Measurements from ENCODE around the gene PHACTR1.

PHACTR1 gene

DNA sequence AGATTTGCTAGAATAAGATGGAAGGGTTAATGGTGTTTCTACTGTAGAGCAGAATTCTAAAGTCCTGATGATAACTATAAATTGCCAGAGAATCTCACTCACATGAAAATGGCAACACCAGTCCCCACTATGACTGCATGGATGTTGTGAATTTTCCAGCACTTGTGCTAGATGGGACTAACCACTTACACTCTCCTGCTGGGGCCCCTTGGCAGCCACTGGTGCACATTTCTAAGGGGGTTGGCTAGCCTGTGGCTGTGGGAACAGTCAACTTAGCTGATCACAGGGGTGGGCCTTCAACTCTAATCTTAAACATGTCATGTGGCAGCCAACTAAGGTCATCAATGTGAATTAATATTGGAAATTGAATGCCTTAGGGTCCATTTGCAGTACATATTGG lies 271.2 kb downstream of the PHACTR1 start:
- Histone ChIP-seq H3K9ac (ENCODE audit: low read depth in 1 of 2, low read length in 2 of 2) (no peak overlapping the region), H3K27ac (ENCODE audit: low read depth in 2 of 2, low read length in 2 of 2) (no peak overlapping the region), H3K9me3 (ENCODE audit: control insufficient read depth in 2 of 2, low read length in 2 of 2) (no peaks in the 10 kb centered on the region), H3K4me1 (ENCODE audit: control insufficient read depth in 2 of 2, insufficient read depth in 2 of 2, low read length in 2 of 2) (no peaks in the 10 kb centered on the region), H3K36me3 (ENCODE audit: control insufficient read depth in 2 of 2, insufficient read depth in 2 of 2, low read length in 2 of 2) (no peaks in the 10 kb centered on the region), H3K27me3 (ENCODE audit: control insufficient read depth in 2 of 2, insufficient read depth in 2 of 2, low read length in 2 of 2) (no peaks in the 10 kb centered on the region), H3K4me3 (ENCODE audit: low read length in 2 of 2) (no peak overlapping the region)

DNA sequence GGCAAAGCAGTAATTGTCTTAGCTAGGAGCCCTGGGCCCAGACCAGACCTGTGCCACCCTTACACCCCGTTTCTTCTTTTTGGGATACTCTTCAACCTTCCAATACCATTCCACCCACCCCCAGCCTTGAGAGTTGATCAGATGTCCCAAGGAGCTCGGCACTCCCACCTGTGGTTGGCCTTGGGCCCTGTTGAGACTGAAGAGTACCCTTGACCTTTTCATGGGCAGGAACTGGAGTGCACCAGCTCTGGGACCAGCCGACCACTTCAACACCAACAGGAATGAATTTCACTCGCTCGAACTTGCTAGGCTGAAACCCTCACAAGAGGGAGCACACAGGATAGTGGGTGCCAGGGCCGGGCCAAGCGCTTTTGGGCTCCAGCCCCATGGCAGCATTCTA lies 273.6 kb downstream of the PHACTR1 start:
- Histone ChIP-seq H3K36me3 (ENCODE audit: control insufficient read depth in 2 of 2, insufficient read depth in 2 of 2, low read length in 2 of 2) (no peaks in the 10 kb centered on the region), H3K4me3 (ENCODE audit: low read length in 2 of 2) (no peak overlapping the region), H3K27me3 (ENCODE audit: control insufficient read depth in 2 of 2, insufficient read depth in 2 of 2, low read length in 2 of 2) (no peaks in the 10 kb centered on the region), H3K9me3 (ENCODE audit: control insufficient read depth in 2 of 2, low read length in 2 of 2) (no peaks in the 10 kb centered on the region), H3K4me1 (ENCODE audit: control insufficient read depth in 2 of 2, insufficient read depth in 2 of 2, low read length in 2 of 2) (no peaks in the 10 kb centered on the region), H3K9ac (ENCODE audit: low read depth in 1 of 2, low read length in 2 of 2) (no peak overlapping the region), H3K27ac (ENCODE audit: low read depth in 2 of 2, low read length in 2 of 2) (no peak overlapping the region)

DNA sequence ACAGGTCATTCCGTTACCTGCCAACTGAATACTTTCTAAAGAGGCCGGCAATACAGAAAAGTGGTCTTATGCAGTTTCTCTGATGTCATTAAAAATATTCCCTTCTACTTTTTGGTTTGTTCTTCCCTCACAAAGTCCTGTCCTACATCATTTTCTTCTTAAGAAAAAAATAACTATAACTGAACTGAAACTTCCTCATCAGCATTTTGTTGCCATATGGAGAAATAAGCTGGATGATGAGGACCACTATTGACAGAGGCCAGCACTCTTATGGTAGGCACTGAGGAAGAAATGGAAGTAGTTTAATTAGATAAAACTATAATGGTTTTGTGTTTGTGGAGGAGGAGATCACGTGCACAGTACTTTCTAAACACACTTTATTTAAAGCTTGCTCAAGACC lies 274.9 kb downstream of the PHACTR1 start:
- no peaks in the 10 kb centered on the region for H3K36me3 ChIP-seq (ENCODE audit: control insufficient read depth in 2 of 2, insufficient read depth in 2 of 2, low read length in 2 of 2)
- no peaks in the 10 kb centered on the region for H3K27me3 ChIP-seq (ENCODE audit: control insufficient read depth in 2 of 2, insufficient read depth in 2 of 2, low read length in 2 of 2)
- no peak overlapping the region for H3K9ac ChIP-seq (ENCODE audit: low read depth in 1 of 2, low read length in 2 of 2)
- H3K4me1 ChIP-seq (ENCODE audit: control insufficient read depth in 2 of 2, insufficient read depth in 2 of 2, low read length in 2 of 2), result no peaks in the 10 kb centered on the region
- no peaks in the 10 kb centered on the region for H3K9me3 ChIP-seq (ENCODE audit: control insufficient read depth in 2 of 2, low read length in 2 of 2)
- no peak overlapping the region for H3K27ac ChIP-seq (ENCODE audit: low read depth in 2 of 2, low read length in 2 of 2)
- H3K4me3 ChIP-seq (ENCODE audit: low read length in 2 of 2), result no peak overlapping the region

DNA sequence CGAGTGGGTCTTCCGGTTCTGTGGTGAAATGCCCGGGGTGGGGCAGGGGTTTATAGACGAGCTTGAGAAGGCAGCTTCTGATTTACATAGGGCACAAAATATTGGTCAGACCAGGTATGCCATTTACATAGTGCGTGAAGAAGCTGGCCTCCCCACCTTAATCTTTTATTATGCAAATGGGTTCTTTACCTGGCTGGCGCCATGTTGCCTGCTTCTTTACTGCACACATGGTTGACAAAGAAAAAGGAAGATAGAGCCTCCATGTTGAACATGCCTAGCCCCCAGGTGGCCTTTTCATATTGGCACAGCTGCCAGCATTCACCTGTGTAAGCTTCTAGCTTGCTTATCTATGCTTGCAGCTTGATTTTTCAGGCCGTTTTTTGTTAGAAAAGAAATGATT lies 276.2 kb downstream of the PHACTR1 start:
- Histone ChIP-seq H3K36me3 (ENCODE audit: control insufficient read depth in 2 of 2, insufficient read depth in 2 of 2, low read length in 2 of 2) (no peaks in the 10 kb centered on the region), H3K9ac (ENCODE audit: low read depth in 1 of 2, low read length in 2 of 2) (no peak overlapping the region), H3K27me3 (ENCODE audit: control insufficient read depth in 2 of 2, insufficient read depth in 2 of 2, low read length in 2 of 2) (no peaks in the 10 kb centered on the region), H3K9me3 (ENCODE audit: control insufficient read depth in 2 of 2, low read length in 2 of 2) (no peaks in the 10 kb centered on the region), H3K4me1 (ENCODE audit: control insufficient read depth in 2 of 2, insufficient read depth in 2 of 2, low read length in 2 of 2) (no peaks in the 10 kb centered on the region), H3K27ac (ENCODE audit: low read depth in 2 of 2, low read length in 2 of 2) (no peak overlapping the region), H3K4me3 (ENCODE audit: low read length in 2 of 2) (no peak overlapping the region)

DNA sequence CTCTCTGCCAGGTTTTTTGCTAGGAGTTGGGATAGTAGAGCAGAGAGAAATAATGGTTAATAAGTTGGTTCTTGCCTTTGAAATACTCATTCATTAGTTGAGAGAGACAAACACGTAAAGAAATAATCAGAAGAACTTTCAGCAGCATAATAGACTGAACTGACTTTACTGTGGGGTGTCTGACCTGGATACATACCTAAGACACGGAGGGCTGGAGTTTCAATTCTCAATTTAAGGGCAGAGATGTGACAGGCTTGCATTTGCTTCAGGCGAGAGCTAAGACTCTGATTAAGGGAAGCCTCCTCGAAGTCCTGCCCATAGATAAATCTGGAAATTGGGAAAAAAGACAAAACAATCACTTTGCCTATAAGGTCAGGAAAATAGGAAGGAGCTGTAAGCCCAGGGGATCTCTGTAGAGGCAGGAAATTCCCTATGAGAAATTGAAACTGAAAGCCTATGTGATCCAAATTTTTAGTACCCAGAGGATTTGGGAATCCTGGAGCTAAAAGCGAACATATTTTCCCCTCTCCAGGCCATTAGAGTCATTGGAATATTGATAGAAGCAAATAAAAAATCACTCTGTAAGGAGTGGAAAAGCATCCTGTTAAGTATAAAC lies 276.8 kb downstream of the PHACTR1 start:
- no peaks in the 10 kb centered on the region for H3K27me3 ChIP-seq (ENCODE audit: control insufficient read depth in 2 of 2, insufficient read depth in 2 of 2, low read length in 2 of 2)
- H3K27ac ChIP-seq (ENCODE audit: low read depth in 2 of 2, low read length in 2 of 2), result no peak overlapping the region
- no peaks in the 10 kb centered on the region for H3K36me3 ChIP-seq (ENCODE audit: control insufficient read depth in 2 of 2, insufficient read depth in 2 of 2, low read length in 2 of 2)
- no peaks in the 10 kb centered on the region for H3K4me1 ChIP-seq (ENCODE audit: control insufficient read depth in 2 of 2, insufficient read depth in 2 of 2, low read length in 2 of 2)
- H3K9ac ChIP-seq (ENCODE audit: low read depth in 1 of 2, low read length in 2 of 2), result no peak overlapping the region
- H3K9me3 ChIP-seq (ENCODE audit: control insufficient read depth in 2 of 2, low read length in 2 of 2), result no peaks in the 10 kb centered on the region
- no peak overlapping the region for H3K4me3 ChIP-seq (ENCODE audit: low read length in 2 of 2)

DNA sequence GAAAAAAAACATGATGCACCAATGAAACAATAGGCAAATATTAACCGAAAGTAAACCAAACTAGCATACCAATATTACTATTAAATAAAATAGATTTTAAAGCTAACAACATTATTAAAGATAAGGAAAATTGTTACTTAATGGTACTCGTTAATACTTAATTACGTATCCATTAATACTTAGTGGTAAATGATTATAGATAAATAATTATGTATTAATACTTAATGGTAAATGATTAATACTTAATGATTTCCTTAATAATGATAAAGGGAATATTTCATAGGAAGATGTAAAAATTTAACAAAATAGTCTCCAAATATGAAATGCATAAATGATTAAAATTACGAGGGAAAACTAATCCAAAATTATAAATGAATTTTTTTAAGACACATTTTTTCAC lies 278.9 kb downstream of the PHACTR1 start:
- Histone ChIP-seq H3K4me1 (ENCODE audit: control insufficient read depth in 2 of 2, insufficient read depth in 2 of 2, low read length in 2 of 2) (no peaks in the 10 kb centered on the region), H3K36me3 (ENCODE audit: control insufficient read depth in 2 of 2, insufficient read depth in 2 of 2, low read length in 2 of 2) (no peaks in the 10 kb centered on the region), H3K4me3 (ENCODE audit: low read length in 2 of 2) (no peak overlapping the region), H3K9ac (ENCODE audit: low read depth in 1 of 2, low read length in 2 of 2) (no peak overlapping the region), H3K9me3 (ENCODE audit: control insufficient read depth in 2 of 2, low read length in 2 of 2) (no peaks in the 10 kb centered on the region), H3K27ac (ENCODE audit: low read depth in 2 of 2, low read length in 2 of 2) (no peak overlapping the region), H3K27me3 (ENCODE audit: control insufficient read depth in 2 of 2, insufficient read depth in 2 of 2, low read length in 2 of 2) (no peaks in the 10 kb centered on the region)

DNA sequence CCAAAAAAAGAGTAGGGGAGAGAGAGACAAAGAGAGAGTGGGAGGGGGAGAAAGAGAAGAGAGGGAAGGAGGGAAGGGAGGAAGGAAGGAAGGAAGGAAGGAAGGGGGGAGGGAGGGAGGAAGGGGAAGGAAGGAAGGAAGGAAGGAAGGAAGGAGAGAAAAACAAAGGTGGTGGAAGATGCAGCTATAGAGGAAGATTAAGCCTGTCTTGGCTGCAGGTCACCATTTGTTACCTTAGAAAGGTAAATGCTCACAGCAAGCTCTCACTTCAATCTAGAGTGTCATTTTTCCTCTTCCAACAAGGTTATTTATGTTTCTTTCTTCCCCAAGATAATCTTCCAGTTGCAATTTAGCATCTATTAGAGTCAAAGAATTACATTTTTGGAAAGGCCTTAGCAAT lies 284.0 kb downstream of the PHACTR1 start:
- H3K27me3 ChIP-seq (ENCODE audit: control insufficient read depth in 2 of 2, insufficient read depth in 2 of 2, low read length in 2 of 2), result no peaks in the 10 kb centered on the region
- no peak overlapping the region for H3K9ac ChIP-seq (ENCODE audit: low read depth in 1 of 2, low read length in 2 of 2)
- no peak overlapping the region for H3K27ac ChIP-seq (ENCODE audit: low read depth in 2 of 2, low read length in 2 of 2)
- no peak overlapping the region for H3K4me3 ChIP-seq (ENCODE audit: low read length in 2 of 2)
- H3K9me3 ChIP-seq (ENCODE audit: control insufficient read depth in 2 of 2, low read length in 2 of 2), result no peaks in the 10 kb centered on the region
- H3K4me1 ChIP-seq (ENCODE audit: control insufficient read depth in 2 of 2, insufficient read depth in 2 of 2, low read length in 2 of 2), result no peaks in the 10 kb centered on the region
- no peaks in the 10 kb centered on the region for H3K36me3 ChIP-seq (ENCODE audit: control insufficient read depth in 2 of 2, insufficient read depth in 2 of 2, low read length in 2 of 2)

DNA sequence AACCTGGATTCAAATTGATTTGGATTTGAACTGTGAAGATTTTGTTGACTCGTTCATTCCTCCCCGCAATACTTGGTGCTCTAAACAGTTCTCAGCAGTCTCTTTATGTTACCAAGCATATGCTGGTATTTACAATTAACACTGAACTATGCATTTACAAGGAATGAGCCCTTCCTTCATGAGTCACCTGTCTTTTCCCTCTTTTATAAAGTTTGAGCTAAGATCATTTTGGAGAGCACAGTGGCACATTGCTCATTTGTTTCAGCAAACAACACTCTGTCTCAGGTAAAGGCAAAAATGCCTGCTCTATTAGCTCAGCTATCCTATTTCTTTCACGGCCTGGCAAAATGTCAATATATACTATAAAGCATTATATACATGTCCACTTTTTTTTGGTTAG lies 285.4 kb downstream of the PHACTR1 start:
- Histone ChIP-seq H3K4me1 (ENCODE audit: control insufficient read depth in 2 of 2, insufficient read depth in 2 of 2, low read length in 2 of 2) (no peaks in the 10 kb centered on the region), H3K9me3 (ENCODE audit: control insufficient read depth in 2 of 2, low read length in 2 of 2) (no peaks in the 10 kb centered on the region), H3K9ac (ENCODE audit: low read depth in 1 of 2, low read length in 2 of 2) (no peak overlapping the region), H3K36me3 (ENCODE audit: control insufficient read depth in 2 of 2, insufficient read depth in 2 of 2, low read length in 2 of 2) (no peaks in the 10 kb centered on the region), H3K4me3 (ENCODE audit: low read length in 2 of 2) (no peak overlapping the region), H3K27ac (ENCODE audit: low read depth in 2 of 2, low read length in 2 of 2) (no peak overlapping the region), H3K27me3 (ENCODE audit: control insufficient read depth in 2 of 2, insufficient read depth in 2 of 2, low read length in 2 of 2) (no peaks in the 10 kb centered on the region)

DNA sequence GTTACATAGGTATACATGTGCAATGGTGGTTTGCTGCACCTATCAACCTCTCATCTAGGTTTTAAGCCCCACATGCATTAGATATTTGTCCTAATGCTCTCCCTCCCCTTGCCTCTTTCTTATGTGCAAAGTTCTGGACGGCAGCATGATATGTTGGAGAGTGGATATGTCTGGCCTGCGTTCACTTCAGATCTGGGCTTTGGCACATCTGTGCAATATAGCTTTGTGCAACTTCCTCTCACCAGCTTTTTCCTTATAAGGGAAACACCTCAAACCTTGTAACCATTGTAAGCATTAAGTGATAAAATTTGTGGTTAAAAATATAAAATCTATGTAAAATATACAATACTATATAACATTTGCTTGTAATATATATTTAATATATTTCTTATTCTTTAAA lies 288.0 kb downstream of the PHACTR1 start:
- no peaks in the 10 kb centered on the region for H3K4me1 ChIP-seq (ENCODE audit: control insufficient read depth in 2 of 2, insufficient read depth in 2 of 2, low read length in 2 of 2)
- H3K27me3 ChIP-seq (ENCODE audit: control insufficient read depth in 2 of 2, insufficient read depth in 2 of 2, low read length in 2 of 2), result no peaks in the 10 kb centered on the region
- no peak overlapping the region for H3K27ac ChIP-seq (ENCODE audit: low read depth in 2 of 2, low read length in 2 of 2)
- no peaks in the 10 kb centered on the region for H3K36me3 ChIP-seq (ENCODE audit: control insufficient read depth in 2 of 2, insufficient read depth in 2 of 2, low read length in 2 of 2)
- H3K9me3 ChIP-seq (ENCODE audit: control insufficient read depth in 2 of 2, low read length in 2 of 2), result no peaks in the 10 kb centered on the region
- no peak overlapping the region for H3K9ac ChIP-seq (ENCODE audit: low read depth in 1 of 2, low read length in 2 of 2)
- no peak overlapping the region for H3K4me3 ChIP-seq (ENCODE audit: low read length in 2 of 2)

DNA sequence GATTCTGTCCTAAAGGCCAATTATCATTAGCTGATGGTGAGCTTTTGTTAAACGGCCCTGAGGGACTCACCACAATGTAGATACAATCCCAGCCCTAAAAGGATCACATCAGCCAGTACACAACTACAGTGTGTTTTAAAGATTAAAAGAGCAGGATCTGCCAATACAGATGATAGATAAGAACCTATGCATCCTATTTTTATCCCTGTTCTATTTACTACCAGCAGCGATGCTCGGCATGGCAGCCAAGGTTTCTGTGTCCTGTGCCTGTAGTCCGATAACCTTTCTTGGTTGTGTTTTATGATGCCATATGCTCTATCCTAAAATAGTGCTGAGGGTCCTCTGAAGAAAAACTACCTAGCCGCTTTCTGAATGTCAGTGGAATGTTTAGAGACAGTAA lies 289.4 kb downstream of the PHACTR1 start:
- peaks cover 0 to 1% of the 10 kb centered on the region in 2 donors for H3K27me3 ChIP-seq (ENCODE audit: control insufficient read depth in 2 of 2, insufficient read depth in 2 of 2, low read length in 2 of 2)
- no peak overlapping the region for H3K27ac ChIP-seq (ENCODE audit: low read depth in 2 of 2, low read length in 2 of 2)
- H3K9me3 ChIP-seq (ENCODE audit: control insufficient read depth in 2 of 2, low read length in 2 of 2), result no peaks in the 10 kb centered on the region
- no peaks in the 10 kb centered on the region for H3K4me1 ChIP-seq (ENCODE audit: control insufficient read depth in 2 of 2, insufficient read depth in 2 of 2, low read length in 2 of 2)
- no peaks in the 10 kb centered on the region for H3K36me3 ChIP-seq (ENCODE audit: control insufficient read depth in 2 of 2, insufficient read depth in 2 of 2, low read length in 2 of 2)
- H3K4me3 ChIP-seq (ENCODE audit: low read length in 2 of 2), result no peak overlapping the region
- H3K9ac ChIP-seq (ENCODE audit: low read depth in 1 of 2, low read length in 2 of 2), result no peak overlapping the region
